NAMALWA (cell line): ENCODE data around the gene KANSL1.

Experiments used
- DNase-seq: peaks from one replicate; pipeline ENCODE4 v3.0.0-alpha.2; 2015; ENCODE audit warnings: low spot score

KANSL1 gene

DNA sequence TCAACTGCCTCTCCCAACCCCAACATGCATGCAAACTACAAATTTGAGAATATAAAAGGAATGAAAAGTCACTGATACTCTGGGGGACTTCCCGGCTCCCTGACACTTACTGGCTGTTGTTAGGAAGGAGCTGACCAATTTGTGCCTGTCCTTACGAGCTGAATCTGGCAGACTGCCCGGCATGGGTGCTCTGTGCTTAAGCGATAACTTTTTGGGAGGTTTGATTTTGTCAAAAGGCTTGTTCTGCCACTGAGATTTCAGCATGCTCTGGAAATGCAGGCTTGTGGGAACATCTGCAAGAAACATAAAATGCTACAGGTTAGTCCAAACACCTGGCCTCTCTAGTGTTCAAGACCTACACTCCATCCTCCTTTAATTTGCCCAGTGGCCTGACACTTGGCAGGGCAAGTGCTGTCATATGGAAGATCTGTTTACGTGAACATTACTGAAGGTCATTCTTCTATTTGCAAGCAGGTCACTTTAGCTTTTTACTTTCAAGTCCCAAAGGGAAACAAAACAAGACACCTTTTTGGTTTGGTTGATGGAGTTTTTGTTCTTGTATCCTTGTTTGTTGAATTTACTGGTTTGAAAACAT lies 153.5 kb downstream of the KANSL1 start:
- no peak for DNase-seq

- no peak for DNase-seq
Observed at GRCh38 chr17:46038937-46039336, 154.3 kb downstream of the KANSL1 start.

DNA sequence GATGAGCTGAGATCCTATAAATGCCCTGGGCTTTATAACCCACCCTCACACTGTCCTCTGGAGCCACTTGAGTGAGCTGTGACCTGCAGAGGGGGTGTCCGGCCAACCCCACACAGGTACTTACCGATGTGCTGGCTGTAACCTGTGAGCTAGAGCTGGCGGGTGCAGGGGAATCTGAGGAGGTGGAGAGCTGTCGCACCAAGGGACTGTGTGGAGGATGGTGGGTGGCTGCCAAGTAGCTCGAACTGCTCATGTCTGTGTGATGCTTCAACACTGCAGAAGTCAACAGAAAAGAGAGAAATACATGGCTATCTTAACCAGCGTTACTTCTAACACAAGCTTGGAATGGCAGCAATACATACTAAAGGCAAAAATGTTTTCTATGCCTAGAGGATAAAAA lies 154.8 kb downstream of the KANSL1 start:
- no peak for DNase-seq

GRCh38 chr17:46037722-46038255 lies 155.4 kb downstream of the KANSL1 start:
- DNase-seq = no peak

GRCh38 chr17:46036491-46036890 lies 156.7 kb downstream of the KANSL1 start:
- DNase-seq = no peak

DNA sequence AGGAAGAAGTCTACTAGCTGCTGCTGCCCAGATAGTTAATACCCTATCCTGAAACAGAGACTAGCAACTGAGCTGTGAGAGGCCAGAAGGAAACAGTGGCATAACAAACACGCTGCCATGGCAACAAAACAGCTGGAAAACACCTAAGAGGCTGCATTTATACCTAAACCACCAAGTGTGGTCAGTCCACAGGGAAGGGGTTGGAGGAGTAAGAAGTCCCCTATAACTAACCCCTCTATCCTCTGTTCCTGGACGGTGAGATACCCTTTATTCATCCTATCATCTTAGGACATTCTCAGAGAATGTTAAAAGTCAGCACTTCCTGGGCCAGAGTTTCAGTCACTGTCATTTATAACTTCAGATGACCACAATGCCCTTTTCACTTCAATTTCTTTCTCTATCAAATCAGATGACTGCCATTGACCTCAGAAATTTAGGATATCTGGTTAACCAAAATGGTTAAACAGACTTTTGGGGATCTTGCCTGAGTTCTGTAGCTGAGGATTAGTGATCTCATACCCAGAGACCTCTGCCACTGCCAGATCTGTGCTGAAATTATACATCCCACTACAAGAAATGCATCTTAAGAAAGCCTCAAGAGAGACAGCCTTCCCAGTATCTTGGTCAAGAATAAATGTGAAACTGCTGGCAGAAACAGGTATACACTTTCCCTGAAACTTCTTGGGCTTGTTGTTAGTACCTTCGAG lies 158.0 kb downstream of the KANSL1 start:
- DNase-seq = peak; percentile 30

DNA sequence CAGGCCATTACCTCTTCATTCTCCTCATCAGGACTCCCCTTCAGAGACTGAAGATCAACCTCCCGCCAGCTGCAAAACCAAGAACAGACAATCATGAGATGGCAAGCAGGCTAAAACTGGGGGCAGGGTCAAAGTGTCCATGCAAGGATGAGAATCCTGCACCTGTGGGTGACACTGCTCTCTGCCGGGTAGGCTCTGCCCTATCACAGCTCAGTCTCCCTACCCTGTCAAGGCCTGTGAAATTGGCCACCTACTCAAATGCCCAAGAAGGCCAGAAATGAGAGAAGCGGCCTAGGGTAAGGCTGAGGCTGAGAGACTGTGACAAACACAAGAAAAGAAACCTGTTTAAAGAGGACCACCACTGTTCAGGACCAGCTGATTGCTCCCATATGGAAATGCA lies 159.8 kb downstream of the KANSL1 start:
- no peak for DNase-seq

- DNase-seq = no peak
Observed at GRCh38 chr17:46032909-46033308, 160.3 kb downstream of the KANSL1 start.

GRCh38 chr17:46031920-46032319 lies 161.3 kb downstream of the KANSL1 start:
- no peak for DNase-seq

DNA sequence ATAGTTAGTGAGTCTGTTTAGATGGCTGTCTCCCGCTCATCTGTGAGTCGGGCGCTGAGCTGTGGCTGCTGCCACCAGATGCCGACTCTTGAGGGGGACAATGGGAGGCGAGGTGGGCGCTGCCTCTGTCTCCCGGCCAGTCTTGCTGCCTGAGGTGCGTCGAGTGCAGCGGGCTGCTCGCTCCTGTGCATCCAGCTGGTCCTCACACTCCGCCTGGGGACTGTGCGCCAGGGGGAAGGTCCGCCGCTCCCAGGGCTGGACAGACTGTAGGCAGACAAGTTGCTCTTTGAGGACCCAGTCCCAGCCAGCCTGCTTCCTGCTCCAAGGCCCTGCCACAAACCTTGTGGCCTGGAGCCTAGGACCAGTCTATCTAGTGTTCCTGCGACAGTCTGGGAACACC lies 161.8 kb downstream of the KANSL1 start:
- no peak for DNase-seq

DNA sequence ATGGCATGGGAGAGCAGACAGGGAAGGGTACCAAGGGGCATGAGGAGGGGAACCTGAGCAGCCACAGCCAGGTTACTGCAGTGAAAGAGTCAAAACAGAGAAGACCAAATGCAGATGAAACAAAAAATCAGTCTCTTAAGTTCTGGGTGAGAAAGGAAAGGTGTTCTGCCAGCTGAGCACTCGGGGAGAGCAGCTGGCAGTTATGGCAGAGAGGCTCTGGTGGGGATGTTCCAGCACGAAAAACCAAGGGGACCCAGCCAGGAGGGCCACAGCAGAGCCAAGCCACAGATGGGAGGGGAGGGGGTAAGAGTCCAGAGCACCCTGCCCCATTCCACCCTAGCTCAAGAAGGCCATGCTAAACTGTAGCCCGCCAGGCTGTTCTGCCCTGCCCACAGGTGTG lies 162.5 kb downstream of the KANSL1 start:
- no peak for DNase-seq

DNA sequence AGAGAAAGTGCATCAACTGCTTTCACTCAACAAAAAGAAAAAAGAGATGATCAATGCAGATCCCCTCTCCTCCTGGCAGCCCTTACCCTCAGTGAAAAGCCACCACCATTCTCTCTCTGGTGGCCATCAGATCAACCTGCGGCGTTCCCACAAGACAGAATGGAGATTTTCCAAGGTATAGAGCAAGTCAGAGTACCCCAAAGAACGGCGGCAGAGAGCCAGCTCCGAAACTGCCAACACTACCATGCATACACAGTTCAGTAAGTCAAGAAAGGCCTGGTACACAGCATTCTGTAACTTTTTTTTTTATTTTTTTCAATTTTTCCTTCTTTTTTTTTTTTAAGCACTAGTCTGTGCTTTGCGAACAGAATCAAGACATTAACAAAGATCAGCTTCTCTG lies 163.6 kb downstream of the KANSL1 start:
- no peak for DNase-seq

- DNase-seq = peak; percentile 43
Observed at GRCh38 chr17:46028981-46029565, 164.2 kb downstream of the KANSL1 start.

- DNase-seq = no peak
Observed at GRCh38 chr17:46028374-46028773, 164.9 kb downstream of the KANSL1 start.

- DNase-seq = no peak
Observed at GRCh38 chr17:46027976-46028325, 165.3 kb downstream of the KANSL1 start.

DNA sequence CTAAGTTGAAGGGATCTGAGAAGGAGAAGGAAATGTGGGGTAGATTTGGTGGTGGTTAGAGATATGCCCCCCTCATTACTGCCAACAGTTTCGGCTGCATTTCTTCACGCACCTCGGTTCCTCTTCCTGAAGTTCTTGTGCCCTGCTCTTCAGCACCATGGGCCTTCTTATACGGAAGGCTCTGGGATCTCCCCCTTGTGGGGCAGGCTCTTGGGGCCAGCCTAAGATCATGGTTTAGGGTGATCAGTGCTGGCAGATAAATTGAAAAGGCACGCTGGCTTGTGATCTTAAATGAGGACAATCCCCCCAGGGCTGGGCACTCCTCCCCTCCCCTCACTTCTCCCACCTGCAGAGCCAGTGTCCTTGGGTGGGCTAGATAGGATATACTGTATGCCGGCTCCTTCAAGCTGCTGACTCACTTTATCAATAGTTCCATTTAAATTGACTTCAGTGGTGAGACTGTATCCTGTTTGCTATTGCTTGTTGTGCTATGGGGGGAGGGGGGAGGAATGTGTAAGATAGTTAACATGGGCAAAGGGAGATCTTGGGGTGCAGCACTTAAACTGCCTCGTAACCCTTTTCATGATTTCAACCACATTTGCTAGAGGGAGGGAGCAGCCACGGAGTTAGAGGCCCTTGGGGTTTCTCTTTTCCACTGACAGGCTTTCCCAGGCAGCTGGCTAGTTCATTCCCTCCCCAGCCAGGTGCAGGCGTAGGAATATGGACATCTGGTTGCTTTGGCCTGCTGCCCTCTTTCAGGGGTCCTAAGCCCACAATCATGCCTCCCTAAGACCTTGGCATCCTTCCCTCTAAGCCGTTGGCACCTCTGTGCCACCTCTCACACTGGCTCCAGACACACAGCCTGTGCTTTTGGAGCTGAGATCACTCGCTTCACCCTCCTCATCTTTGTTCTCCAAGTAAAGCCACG lies 165.9 kb downstream of the KANSL1 start:
- DNase-seq = no peak

DNA sequence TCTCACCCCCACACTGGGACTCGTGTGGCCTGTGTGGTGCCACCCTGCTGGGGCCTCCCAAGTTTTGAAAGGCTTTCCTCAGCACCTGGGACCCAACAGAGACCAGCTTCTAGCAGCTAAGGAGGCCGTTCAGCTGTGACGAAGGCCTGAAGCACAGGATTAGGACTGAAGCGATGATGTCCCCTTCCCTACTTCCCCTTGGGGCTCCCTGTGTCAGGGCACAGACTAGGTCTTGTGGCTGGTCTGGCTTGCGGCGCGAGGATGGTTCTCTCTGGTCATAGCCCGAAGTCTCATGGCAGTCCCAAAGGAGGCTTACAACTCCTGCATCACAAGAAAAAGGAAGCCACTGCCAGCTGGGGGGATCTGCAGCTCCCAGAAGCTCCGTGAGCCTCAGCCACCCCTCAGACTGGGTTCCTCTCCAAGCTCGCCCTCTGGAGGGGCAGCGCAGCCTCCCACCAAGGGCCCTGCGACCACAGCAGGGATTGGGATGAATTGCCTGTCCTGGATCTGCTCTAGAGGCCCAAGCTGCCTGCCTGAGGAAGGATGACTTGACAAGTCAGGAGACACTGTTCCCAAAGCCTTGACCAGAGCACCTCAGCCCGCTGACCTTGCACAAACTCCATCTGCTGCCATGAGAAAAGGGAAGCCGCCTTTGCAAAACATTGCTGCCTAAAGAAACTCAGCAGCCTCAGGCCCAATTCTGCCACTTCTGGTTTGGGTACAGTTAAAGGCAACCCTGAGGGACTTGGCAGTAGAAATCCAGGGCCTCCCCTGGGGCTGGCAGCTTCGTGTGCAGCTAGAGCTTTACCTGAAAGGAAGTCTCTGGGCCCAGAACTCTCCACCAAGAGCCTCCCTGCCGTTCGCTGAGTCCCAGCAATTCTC lies 166.8 kb downstream of the KANSL1 start:
- DNase-seq = peak; percentile 52

DNA sequence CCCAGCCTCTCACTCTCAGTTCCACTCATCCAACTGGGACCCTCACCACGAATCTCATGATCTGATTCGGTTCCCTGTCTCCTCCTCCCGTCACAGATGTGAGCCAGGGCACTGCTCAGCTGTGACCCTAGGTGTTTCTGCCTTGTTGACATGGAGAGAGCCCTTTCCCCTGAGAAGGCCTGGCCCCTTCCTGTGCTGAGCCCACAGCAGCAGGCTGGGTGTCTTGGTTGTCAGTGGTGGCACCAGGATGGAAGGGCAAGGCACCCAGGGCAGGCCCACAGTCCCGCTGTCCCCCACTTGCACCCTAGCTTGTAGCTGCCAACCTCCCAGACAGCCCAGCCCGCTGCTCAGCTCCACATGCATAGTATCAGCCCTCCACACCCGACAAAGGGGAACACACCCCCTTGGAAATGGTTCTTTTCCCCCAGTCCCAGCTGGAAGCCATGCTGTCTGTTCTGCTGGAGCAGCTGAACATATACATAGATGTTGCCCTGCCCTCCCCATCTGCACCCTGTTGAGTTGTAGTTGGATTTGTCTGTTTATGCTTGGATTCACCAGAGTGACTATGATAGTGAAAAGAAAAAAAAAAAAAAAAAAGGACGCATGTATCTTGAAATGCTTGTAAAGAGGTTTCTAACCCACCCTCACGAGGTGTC lies 167.6 kb downstream of the KANSL1 start:
- no peak for DNase-seq

- no peak for DNase-seq
Observed at GRCh38 chr17:46025060-46025459, 168.2 kb downstream of the KANSL1 start.

DNA sequence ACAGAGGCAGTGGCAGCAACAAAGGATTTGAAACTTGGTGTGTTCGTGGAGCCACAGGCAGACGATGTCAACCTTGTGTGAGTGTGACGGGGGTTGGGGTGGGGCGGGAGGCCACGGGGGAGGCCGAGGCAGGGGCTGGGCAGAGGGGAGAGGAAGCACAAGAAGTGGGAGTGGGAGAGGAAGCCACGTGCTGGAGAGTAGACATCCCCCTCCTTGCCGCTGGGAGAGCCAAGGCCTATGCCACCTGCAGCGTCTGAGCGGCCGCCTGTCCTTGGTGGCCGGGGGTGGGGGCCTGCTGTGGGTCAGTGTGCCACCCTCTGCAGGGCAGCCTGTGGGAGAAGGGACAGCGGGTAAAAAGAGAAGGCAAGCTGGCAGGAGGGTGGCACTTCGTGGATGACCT lies 168.6 kb downstream of the KANSL1 start:
- DNase-seq = no peak
